H9 (cell line): ENCODE data around the gene ETFB. TPM values are rescaled to one million over a fixed set of nuclear protein-coding genes. Genes with fewer than 3 reads are reported as not detected.

Experiments used
- DNase-seq: peaks from one replicate; pipeline ENCODE4 v3.0.0-alpha.2; 2017
- H2AFZ ChIP-seq: one replicate; pipeline ENCODE4 v1.6.1; 2013; ENCODE audit warnings: mild to moderate bottlenecking, low read length, control low read depth, moderate library complexity
- H2AK5ac ChIP-seq: 2 replicates; pipeline ENCODE4 v1.6.1; 2013; ENCODE audit warnings: low read length, control low read depth, mixed read lengths; ENCODE audit not compliant: insufficient read length
- H2BK120ac ChIP-seq: one replicate; pipeline ENCODE4 v1.6.1; 2013; ENCODE audit warnings: low read depth, mild to moderate bottlenecking, low read length, control low read depth, inconsistent platforms; ENCODE audit not compliant: poor library complexity, severe bottlenecking
- H2BK12ac ChIP-seq: 2 replicates; pipeline ENCODE4 v1.6.1; 2013; ENCODE audit warnings: low read length, control low read depth, mixed read lengths, low read depth; ENCODE audit not compliant: insufficient read length
- H2BK15ac ChIP-seq: 2 replicates; pipeline ENCODE4 v1.6.1; 2013; ENCODE audit warnings: low read depth, low read length, control low read depth
- H2BK20ac ChIP-seq: one replicate; pipeline ENCODE4 v1.6.1; 2013; ENCODE audit warnings: low read depth, mild to moderate bottlenecking, low read length, control low read depth, inconsistent platforms; ENCODE audit not compliant: poor library complexity, severe bottlenecking
- H2BK5ac ChIP-seq: 2 replicates; pipeline ENCODE4 v1.6.1; 2013; ENCODE audit warnings: low read length, control low read depth, mixed read lengths; ENCODE audit not compliant: insufficient read length
- H3K14ac ChIP-seq: 2 replicates; pipeline ENCODE4 v1.6.1; 2013; ENCODE audit warnings: low read length, control low read depth; ENCODE audit not compliant: insufficient read depth
- H3K18ac ChIP-seq: 2 replicates; pipeline ENCODE4 v1.6.1; 2013; ENCODE audit warnings: low read depth, mild to moderate bottlenecking, mixed read lengths, low read length, control low read depth; ENCODE audit not compliant: insufficient read length
- H3K23ac ChIP-seq: 2 replicates; pipeline ENCODE4 v1.6.1; 2013; ENCODE audit warnings: low read length, control low read depth, mixed read lengths, low read depth; ENCODE audit not compliant: insufficient read length
- H3K23me2 ChIP-seq: 2 replicates; pipeline ENCODE4 v1.6.1; 2013; ENCODE audit warnings: low read depth, mild to moderate bottlenecking, mixed read lengths, low read length, control low read depth; ENCODE audit not compliant: insufficient read length, poor library complexity, severe bottlenecking
- H3K27ac ChIP-seq: 2 replicates; pipeline ENCODE4 v1.5.1; 2013; ENCODE audit warnings: low read length, control low read depth, mixed read lengths, low read depth; ENCODE audit not compliant: insufficient read length
- H3K27me3 ChIP-seq: 2 replicates; pipeline ENCODE4 v1.6.1; 2013; ENCODE audit warnings: low read length, control low read depth, inconsistent platforms; ENCODE audit not compliant: insufficient read depth
- H3K4ac ChIP-seq: 2 replicates; pipeline ENCODE4 v1.6.1; 2013; ENCODE audit warnings: low read depth, mild to moderate bottlenecking, control low read depth, inconsistent platforms, low read length, moderate library complexity
- H3K4me1 ChIP-seq: 2 replicates; pipeline ENCODE4 v1.6.1; 2013; ENCODE audit warnings: low read length, control low read depth, inconsistent platforms; ENCODE audit not compliant: insufficient read depth
- H3K4me2 ChIP-seq: 2 replicates; pipeline ENCODE4 v1.6.1; 2013; ENCODE audit warnings: low read length, control low read depth, mixed read lengths; ENCODE audit not compliant: insufficient read length, insufficient read depth
- H3K56ac ChIP-seq: 2 replicates; pipeline ENCODE4 v1.6.1; 2013; ENCODE audit warnings: low read depth, mild to moderate bottlenecking, mixed read lengths, low read length, control low read depth; ENCODE audit not compliant: insufficient read length
- H3K79me1 ChIP-seq: 2 replicates; pipeline ENCODE4 v1.6.1; 2013; ENCODE audit warnings: low read depth, mild to moderate bottlenecking, moderate library complexity, low read length, control low read depth, inconsistent platforms; ENCODE audit not compliant: insufficient read depth, poor library complexity, severe bottlenecking
- H3K79me2 ChIP-seq: 2 replicates; pipeline ENCODE4 v1.6.1; 2013; ENCODE audit warnings: low read length, control low read depth, inconsistent platforms; ENCODE audit not compliant: insufficient read depth
- H3K9ac ChIP-seq: 2 replicates; pipeline ENCODE4 v1.6.1; 2013; ENCODE audit warnings: low read length, control low read depth, mixed read lengths; ENCODE audit not compliant: insufficient read length; ENCODE audit errors: extremely low read depth
- H3K9me3 ChIP-seq: one replicate; pipeline ENCODE4 v1.6.1; 2013; ENCODE audit warnings: low read depth, low read length, inconsistent platforms; ENCODE audit not compliant: control insufficient read depth
- H3T11ph ChIP-seq: one replicate; pipeline ENCODE4 v1.6.1; 2013; ENCODE audit warnings: mild to moderate bottlenecking, low read length, control low read depth, inconsistent platforms
- H4K20me1 ChIP-seq: one replicate; pipeline ENCODE4 v1.6.1; 2013; ENCODE audit not compliant: control insufficient read depth, insufficient read length, insufficient read depth
- H4K5ac ChIP-seq: 2 replicates; pipeline ENCODE4 v1.6.1; 2013; ENCODE audit warnings: low read depth, mild to moderate bottlenecking, mixed read lengths, low read length, control low read depth; ENCODE audit not compliant: insufficient read length
- H4K8ac ChIP-seq: replicated peaks from 2 replicates; pipeline ENCODE4 v1.6.1; 2013; ENCODE audit warnings: low read length, control low read depth, mixed read lengths, low read depth; ENCODE audit not compliant: insufficient read length
- H4K91ac ChIP-seq: 2 replicates; pipeline ENCODE4 v1.6.1; 2013; ENCODE audit warnings: low read depth, mild to moderate bottlenecking, moderate library complexity, mixed read lengths, low read length, control low read depth; ENCODE audit not compliant: insufficient read length
- H3K27ac Mint-ChIP-seq, 3 experiments: 2 replicates in 2 of 3; 3 replicates in 1 of 3; pipeline ENCODE4 v1.8.0; 2020 to 2021; ENCODE audit warnings: mixed read lengths in 3 of 3, mild to moderate bottlenecking in 1 of 3, moderate library complexity in 1 of 3
- H3K27me3 Mint-ChIP-seq: 2 replicates; pipeline ENCODE4 v1.8.0; 2021; ENCODE audit warnings: low read depth, mild to moderate bottlenecking, moderate library complexity, mixed read lengths
- H3K36me3 Mint-ChIP-seq, 3 experiments: 2 replicates in 2 of 3; 3 replicates in 1 of 3; pipeline ENCODE4 v1.8.0; 2020 to 2021; ENCODE audit warnings: low read depth in 3 of 3, mixed read lengths in 3 of 3; ENCODE audit not compliant: insufficient read depth in 1 of 3
- H3K4me1 Mint-ChIP-seq, 2 experiments: 2 replicates each; pipeline ENCODE4 v1.8.0; 2020; ENCODE audit warnings: mixed read lengths in 2 of 2
- H3K4me3 Mint-ChIP-seq, 2 experiments: 2 replicates in 1 of 2; 3 replicates in 1 of 2; pipeline ENCODE4 v1.8.0; 2020 to 2021; ENCODE audit warnings: mild to moderate bottlenecking in 2 of 2, mixed read lengths in 2 of 2, moderate library complexity in 1 of 2
- H3K9me3 Mint-ChIP-seq, 2 experiments: 2 replicates in 1 of 2; 3 replicates in 1 of 2; pipeline ENCODE4 v1.8.0; 2020; ENCODE audit warnings: mild to moderate bottlenecking in 2 of 2, mixed read lengths in 2 of 2, moderate library complexity in 1 of 2
- WGBS: extraction: QIAGEN DNeasy Blood & Tissue Kit; methylation state at CpG from one replicate; pipeline ENCODE4 v1.1.7; 2013; ENCODE audit warnings: missing lambda C conversion rate, low lambda C conversion rate, mixed read lengths; ENCODE audit not compliant: insufficient read length; ENCODE audit errors: extremely low coverage; 5-methylcytosine and 5-hydroxymethylcytosine counted together
- total RNA-seq: library from RNA; stranded (reverse); gene quantifications from 2 replicates; pipeline ENCODE4 v1.2.1, GENCODE V29; 2021
- TF ChIP-seq, protein P1 (sequence below): fragments of 200-600 bp; sonication (generic); conservative IDR thresholded peaks from 3 replicates; pipeline ENCODE4 v1.8.0; 2021; ENCODE audit warnings: antibody characterized with exemption, mild to moderate bottlenecking

ETFB gene
- total RNA-seq, 1 experiment from 2014 or later = 49.4 TPM

DNA sequence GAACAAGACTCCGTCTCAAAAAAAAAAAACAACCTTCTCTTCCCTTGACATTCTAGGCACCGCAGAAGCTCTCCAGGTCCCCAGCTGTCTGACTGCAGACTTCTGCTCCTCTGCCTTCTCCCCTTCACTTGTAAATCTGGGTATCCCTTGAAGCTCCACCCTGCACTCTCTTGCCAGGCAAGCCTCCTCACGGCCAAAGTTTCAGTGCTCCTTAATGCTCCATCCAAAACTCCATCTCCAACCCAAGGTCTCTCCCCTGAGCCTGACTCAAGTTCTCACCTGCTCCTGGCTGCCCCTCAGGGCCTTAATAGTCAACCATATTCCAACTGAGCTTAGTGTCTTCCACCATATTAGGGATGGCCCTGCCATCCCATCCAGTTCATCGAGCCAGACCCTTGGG is 4.0 kb upstream of the ETFB start:
- Mint-ChIP-seq H3K4me1 (peaks cover 20 to 24% of the 10 kb centered on the region in 2 experiments), H3K27ac (peak overlapping the region in 1 of 3 experiments; percentile 17; a peak in 2 of 7 replicates)
- no peak overlapping the region for H2AFZ ChIP-seq

More for the DNA sequence above, 4.0 kb upstream of the ETFB start:
- H3K27me3 Mint-ChIP-seq = peaks cover 19% of the 10 kb centered on the region
- H3K4me3 Mint-ChIP-seq = peak overlapping the region in 1 of 2 experiments; percentile 4; a peak in 2 of 5 replicates
- Histone ChIP-seq H3K79me2 (no peaks in the 10 kb centered on the region), H2BK15ac (no peak overlapping the region), H3T11ph (no peak overlapping the region), H3K27ac (no peak overlapping the region), H3K9ac (no peak overlapping the region), H3K23ac (no peak overlapping the region), H4K91ac (no peak overlapping the region), H3K18ac (no peak overlapping the region), H3K14ac (no peak overlapping the region), H3K27me3 (no peaks in the 10 kb centered on the region), H2BK12ac (no peak overlapping the region), H3K4me2 (no peak overlapping the region), H3K9me3 (no peaks in the 10 kb centered on the region), H2AK5ac (no peak overlapping the region), H3K79me1 (no peaks in the 10 kb centered on the region), H4K20me1 (no peaks in the 10 kb centered on the region), H3K56ac (no peak overlapping the region), H3K4me1 (no peaks in the 10 kb centered on the region; the same call in 1 of the 2 replicates), H4K5ac (no peak overlapping the region), H4K8ac (no peak overlapping the region), H2BK120ac (no peak overlapping the region), H2BK20ac (no peak overlapping the region), H3K4ac (no peak overlapping the region), H2BK5ac (no peak overlapping the region), H3K23me2 (peaks cover 22% of the 10 kb centered on the region)
- no peaks in the 10 kb centered on the region; a peak in 1 of 7 replicates for H3K36me3 Mint-ChIP-seq
- TF ChIP-seq, protein P1, sequence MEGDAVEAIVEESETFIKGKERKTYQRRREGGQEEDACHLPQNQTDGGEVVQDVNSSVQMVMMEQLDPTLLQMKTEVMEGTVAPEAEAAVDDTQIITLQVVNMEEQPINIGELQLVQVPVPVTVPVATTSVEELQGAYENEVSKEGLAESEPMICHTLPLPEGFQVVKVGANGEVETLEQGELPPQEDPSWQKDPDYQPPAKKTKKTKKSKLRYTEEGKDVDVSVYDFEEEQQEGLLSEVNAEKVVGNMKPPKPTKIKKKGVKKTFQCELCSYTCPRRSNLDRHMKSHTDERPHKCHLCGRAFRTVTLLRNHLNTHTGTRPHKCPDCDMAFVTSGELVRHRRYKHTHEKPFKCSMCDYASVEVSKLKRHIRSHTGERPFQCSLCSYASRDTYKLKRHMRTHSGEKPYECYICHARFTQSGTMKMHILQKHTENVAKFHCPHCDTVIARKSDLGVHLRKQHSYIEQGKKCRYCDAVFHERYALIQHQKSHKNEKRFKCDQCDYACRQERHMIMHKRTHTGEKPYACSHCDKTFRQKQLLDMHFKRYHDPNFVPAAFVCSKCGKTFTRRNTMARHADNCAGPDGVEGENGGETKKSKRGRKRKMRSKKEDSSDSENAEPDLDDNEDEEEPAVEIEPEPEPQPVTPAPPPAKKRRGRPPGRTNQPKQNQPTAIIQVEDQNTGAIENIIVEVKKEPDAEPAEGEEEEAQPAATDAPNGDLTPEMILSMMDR = no peak
- DNase-seq = no peak
- no CpG with 5 or more reads among the region's 4 CpGs for WGBS
- no peaks in the 10 kb centered on the region for H3K9me3 Mint-ChIP-seq
